ENCODE data around the gene RPS6KA3.

RPS6KA3 gene

DNA sequence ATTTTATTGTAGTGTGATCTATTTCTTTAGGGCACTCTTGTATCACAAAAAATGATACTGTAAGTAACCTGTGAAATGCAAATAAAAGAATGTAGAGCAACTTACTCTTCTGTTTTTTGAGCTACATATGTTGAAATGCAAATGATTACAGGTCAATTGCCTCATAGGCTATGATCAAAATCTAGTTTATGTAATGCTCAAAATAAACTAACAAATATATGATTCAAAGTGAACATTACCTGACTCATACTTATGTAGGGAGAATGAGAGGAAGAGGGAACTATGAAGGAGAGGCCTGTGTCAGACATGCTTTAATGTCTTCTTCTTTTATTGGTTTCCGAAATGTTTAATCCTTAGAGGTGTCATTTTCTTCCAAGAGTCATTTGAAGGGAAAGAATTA lies 5.0 kb upstream of the RPS6KA3 start:
- peaks cover 18% of the 10 kb centered on the region for H3K27me3 Mint-ChIP-seq
- H3K4me3 Mint-ChIP-seq, result no peak overlapping the region
- no peak for DNase-seq
- H3K27ac Mint-ChIP-seq, result no peak overlapping the region
- peaks cover 2% of the 10 kb centered on the region for H3K4me1 Mint-ChIP-seq (ENCODE audit: low read depth)
- H3K36me3 Mint-ChIP-seq (ENCODE audit: low read depth), result no peaks in the 10 kb centered on the region
- no peaks in the 10 kb centered on the region for H3K9me3 Mint-ChIP-seq

DNA sequence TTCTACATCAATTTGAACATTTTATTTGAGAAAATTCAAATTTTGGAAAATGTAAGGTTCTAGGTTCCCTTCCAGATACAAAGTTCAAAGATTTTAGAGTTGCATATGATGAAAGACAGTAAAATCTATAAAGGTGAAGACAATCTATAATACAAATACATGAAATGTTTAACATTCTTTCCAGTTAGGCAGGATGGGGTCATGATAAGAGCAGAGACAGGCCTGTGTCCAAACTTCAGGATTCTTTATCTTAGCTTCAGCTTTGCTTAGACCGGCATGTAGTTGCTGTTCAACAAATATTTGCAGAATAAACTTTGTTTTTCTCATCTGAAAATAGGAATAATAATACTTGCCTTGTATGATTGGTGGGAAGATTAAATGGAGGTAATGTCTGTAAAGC lies 4.5 kb upstream of the RPS6KA3 start:
- H3K9me3 Mint-ChIP-seq, result no peaks in the 10 kb centered on the region
- H3K27me3 Mint-ChIP-seq, result peaks cover 17% of the 10 kb centered on the region
- no peak for DNase-seq
- no peak overlapping the region for H3K27ac Mint-ChIP-seq
- no peaks in the 10 kb centered on the region for H3K36me3 Mint-ChIP-seq (ENCODE audit: low read depth)
- no peak overlapping the region for H3K4me3 Mint-ChIP-seq
- peaks cover 2% of the 10 kb centered on the region for H3K4me1 Mint-ChIP-seq (ENCODE audit: low read depth)

DNA sequence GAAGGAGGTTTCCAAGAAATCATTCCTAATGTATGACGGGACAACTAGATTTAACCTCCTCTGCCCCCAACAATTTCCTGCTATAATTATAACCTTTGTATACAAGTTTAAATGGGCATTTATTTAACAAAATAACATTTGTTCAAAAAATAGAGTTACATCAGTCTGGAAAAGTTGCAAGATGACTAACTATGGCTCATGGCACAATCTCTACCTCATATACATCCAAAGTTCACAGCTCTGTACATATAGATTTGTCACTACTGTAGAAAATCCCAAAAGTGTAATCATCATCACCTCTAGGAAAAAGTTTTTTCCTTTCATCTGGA lies 3.8 kb upstream of the RPS6KA3 start:
- no peak overlapping the region for H3K4me3 Mint-ChIP-seq
- no peak overlapping the region for H3K27ac Mint-ChIP-seq
- peaks cover 12% of the 10 kb centered on the region for H3K27me3 Mint-ChIP-seq
- H3K4me1 Mint-ChIP-seq (ENCODE audit: low read depth), result peaks cover 2% of the 10 kb centered on the region
- H3K36me3 Mint-ChIP-seq (ENCODE audit: low read depth), result peaks cover 4% of the 10 kb centered on the region
- no peaks in the 10 kb centered on the region for H3K9me3 Mint-ChIP-seq
- DNase-seq, result no peak

DNA sequence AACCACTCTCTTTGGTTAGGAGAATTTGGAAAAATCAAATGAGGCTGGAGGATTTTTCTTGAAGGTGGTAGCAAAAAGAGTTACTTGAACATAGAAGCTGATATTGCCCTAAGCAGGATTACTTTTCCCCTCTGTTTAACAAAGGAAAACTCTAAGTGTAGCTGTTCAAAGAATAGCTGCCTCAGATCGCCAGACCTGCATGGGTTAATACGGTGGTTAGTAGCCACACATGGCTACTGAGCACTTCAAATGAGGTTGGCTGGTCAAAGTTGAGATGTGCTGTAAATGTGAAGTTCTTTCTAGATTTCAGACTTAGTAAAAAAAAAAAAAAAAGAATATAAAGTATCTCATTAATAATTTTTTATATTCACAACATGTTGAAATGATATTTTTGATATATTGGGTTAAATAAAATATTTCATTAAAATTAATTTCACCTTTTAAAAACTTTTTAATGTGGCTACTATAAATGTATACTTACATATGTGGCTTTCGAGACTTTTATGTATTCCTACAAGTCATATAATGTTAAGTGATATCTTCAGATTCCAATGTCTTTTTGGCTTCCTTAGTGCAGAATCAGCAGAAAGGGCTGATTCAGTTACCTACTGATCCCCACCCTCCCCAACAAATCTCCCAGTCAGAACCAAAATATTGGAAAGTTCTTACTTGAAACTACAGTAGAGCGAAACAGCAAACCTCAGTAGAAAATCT lies 3.3 kb upstream of the RPS6KA3 start:
- peaks cover 15% of the 10 kb centered on the region for H3K27me3 Mint-ChIP-seq
- H3K4me3 Mint-ChIP-seq, result no peak overlapping the region
- no peaks in the 10 kb centered on the region for H3K9me3 Mint-ChIP-seq
- H3K27ac Mint-ChIP-seq, result no peak overlapping the region
- peaks cover 8% of the 10 kb centered on the region for H3K36me3 Mint-ChIP-seq (ENCODE audit: low read depth)
- peaks cover 3% of the 10 kb centered on the region for H3K4me1 Mint-ChIP-seq (ENCODE audit: low read depth)
- no peak for DNase-seq

DNA sequence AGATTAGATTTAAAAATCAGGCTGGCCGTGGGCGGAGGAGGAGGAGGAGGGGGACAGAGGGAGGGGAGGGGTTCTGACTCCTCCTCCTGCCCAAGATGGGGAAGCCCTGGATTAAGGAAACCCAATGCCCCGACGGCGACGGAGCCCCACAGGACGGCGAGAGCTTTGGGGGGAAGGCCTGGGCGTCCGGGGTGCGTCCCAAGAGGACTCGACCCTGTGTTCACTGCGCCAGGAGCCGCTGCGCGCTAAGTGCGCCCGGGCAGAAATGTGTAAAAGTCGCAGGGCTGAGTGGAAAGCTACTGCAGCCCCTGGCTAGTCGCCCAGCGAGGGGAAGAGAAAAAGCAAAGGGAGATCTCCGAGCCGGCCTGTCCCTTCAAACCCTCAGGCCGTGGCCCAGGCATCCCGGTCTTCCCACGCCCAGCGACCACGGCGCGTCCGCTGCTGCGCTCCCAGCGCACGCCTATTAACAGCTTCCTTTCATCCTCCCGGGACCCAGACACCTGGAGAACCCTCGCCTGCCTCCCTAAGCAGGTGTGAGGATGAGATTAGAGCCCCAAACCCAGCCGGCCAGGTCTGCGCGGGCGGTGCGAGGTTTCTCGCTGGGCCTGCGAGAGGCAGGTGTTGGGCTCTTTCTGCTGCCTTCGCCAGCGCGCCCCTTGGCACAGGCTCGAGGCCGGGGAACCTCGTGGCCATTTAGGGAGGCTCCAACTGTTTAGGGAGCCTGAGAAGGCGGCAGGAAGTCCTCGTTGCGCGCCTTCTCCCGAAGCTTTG lies 1.4 kb upstream of the RPS6KA3 start:
- Mint-ChIP-seq H3K9me3 (no peaks in the 10 kb centered on the region), H3K36me3 (ENCODE audit: low read depth) (peaks cover 10% of the 10 kb centered on the region), H3K4me1 (ENCODE audit: low read depth) (peaks cover 14% of the 10 kb centered on the region), H3K4me3 (peak overlapping the region; percentile 80), H3K27ac (no peak overlapping the region), H3K27me3 (peaks cover 12% of the 10 kb centered on the region)
- peak; percentile 47 for DNase-seq

DNA sequence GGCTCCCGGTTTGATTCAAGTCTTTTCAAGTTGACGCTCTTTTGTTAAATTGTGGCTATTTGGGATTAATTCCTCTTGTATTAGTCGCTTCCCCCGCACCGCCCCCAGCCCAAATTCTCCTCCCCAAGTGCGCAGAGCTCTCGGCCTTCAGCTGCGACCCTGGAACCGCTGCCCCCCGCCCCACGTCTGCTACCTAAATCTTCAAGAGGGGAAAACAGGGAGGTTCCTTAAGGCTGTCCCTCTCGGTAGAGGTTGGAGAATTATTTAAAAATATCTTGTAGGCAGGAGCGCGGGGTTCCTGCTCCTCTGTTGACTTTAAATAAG lies 860 bp upstream of the RPS6KA3 start:
- Mint-ChIP-seq H3K36me3 (ENCODE audit: low read depth) (peaks cover 10% of the 10 kb centered on the region), H3K27me3 (peaks cover 12% of the 10 kb centered on the region), H3K4me3 (peak overlapping the region; percentile 80), H3K4me1 (ENCODE audit: low read depth) (peaks cover 15% of the 10 kb centered on the region), H3K27ac (peak overlapping the region; percentile 91), H3K9me3 (no peaks in the 10 kb centered on the region)
- no peak for DNase-seq

- peak overlapping the region; percentile 97 for H3K27ac Mint-ChIP-seq
- H3K36me3 Mint-ChIP-seq (ENCODE audit: low read depth), result peaks cover 10% of the 10 kb centered on the region
- peaks cover 26% of the 10 kb centered on the region for H3K4me1 Mint-ChIP-seq (ENCODE audit: low read depth)
- peaks cover 12% of the 10 kb centered on the region for H3K27me3 Mint-ChIP-seq
- H3K9me3 Mint-ChIP-seq, result no peaks in the 10 kb centered on the region
- H3K4me3 Mint-ChIP-seq, result peak overlapping the region; percentile 85
- DNase-seq, result peak; percentile 61
These were observed 705 bp downstream of the RPS6KA3 start for GRCh38 chrX:20265726-20266681.

DNA sequence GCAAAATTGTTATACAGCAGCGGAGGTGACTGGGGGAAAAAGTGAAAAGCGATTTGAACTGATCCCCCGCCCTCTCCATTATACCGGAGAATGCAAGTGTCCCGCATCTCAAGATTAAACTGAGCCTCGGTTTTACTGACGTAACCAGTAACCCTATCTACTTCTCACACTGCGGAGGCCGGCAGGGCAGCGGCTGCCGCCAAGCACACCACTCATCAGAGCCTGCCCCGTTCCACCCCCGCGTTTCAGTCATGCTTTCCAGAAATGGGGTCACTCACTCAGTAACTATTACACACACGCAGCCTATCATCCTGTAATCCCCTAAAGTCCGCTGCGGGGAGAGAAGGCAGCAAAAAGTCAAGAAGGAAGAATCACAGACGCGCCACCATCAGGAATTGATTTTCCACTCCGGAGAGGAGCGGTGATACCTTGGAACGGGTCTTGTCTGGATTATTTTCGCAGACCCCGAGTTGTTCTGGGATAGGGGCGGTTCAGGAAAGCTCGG lies 1.4 kb downstream of the RPS6KA3 start:
- Mint-ChIP-seq H3K9me3 (no peaks in the 10 kb centered on the region), H3K4me1 (ENCODE audit: low read depth) (peaks cover 33% of the 10 kb centered on the region), H3K4me3 (peak overlapping the region; percentile 85), H3K27ac (peak overlapping the region; percentile 97), H3K27me3 (peaks cover 12% of the 10 kb centered on the region), H3K36me3 (ENCODE audit: low read depth) (peaks cover 10% of the 10 kb centered on the region)
- peak; percentile 75 for DNase-seq

DNA sequence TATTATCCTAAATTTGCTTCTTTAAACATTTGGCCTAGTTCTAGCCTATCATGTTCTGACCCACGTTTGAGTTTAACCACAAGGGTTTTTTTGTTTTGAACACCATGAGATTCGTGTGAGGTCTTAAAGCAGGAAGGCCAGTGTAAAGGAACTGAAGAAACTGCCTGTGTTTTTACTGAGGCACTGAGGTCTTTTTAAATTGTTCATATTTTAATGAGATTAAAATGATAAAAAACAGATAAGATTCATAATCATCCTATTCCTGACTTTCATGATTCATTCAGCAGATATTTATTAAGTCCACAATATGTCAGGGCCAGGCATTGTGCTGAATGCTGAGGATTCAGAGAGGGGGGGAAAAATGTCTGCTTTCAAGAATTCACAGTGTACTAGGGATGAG lies 3.2 kb downstream of the RPS6KA3 start:
- H3K9me3 Mint-ChIP-seq, result no peaks in the 10 kb centered on the region
- peak overlapping the region; percentile 85 for H3K4me3 Mint-ChIP-seq
- no peak for DNase-seq
- H3K36me3 Mint-ChIP-seq (ENCODE audit: low read depth), result peaks cover 12% of the 10 kb centered on the region
- peak overlapping the region; percentile 81 for H3K27ac Mint-ChIP-seq
- H3K4me1 Mint-ChIP-seq (ENCODE audit: low read depth), result peaks cover 47% of the 10 kb centered on the region
- peaks cover 7% of the 10 kb centered on the region for H3K27me3 Mint-ChIP-seq

GRCh38 chrX:20260885-20261284 lies 5.8 kb downstream of the RPS6KA3 start:
- peaks cover 61% of the 10 kb centered on the region for H3K4me1 Mint-ChIP-seq (ENCODE audit: low read depth)

GRCh38 chrX:20254712-20255299 lies 11.9 kb downstream of the RPS6KA3 start:
- DNase-seq, result no peak
- Mint-ChIP-seq H3K27ac (peak overlapping the region; percentile 38), H3K36me3 (ENCODE audit: low read depth) (peaks cover 33% of the 10 kb centered on the region), H3K4me3 (no peak overlapping the region), H3K4me1 (ENCODE audit: low read depth) (peaks cover 59% of the 10 kb centered on the region), H3K27me3 (peaks cover 19% of the 10 kb centered on the region), H3K9me3 (no peaks in the 10 kb centered on the region)

More at GRCh38 chrX:20260885-20261284, 5.8 kb downstream of the RPS6KA3 start:
- H3K9me3 Mint-ChIP-seq, result no peaks in the 10 kb centered on the region
- peaks cover 20% of the 10 kb centered on the region for H3K36me3 Mint-ChIP-seq (ENCODE audit: low read depth)
- peak overlapping the region; percentile 57 for H3K27ac Mint-ChIP-seq
- peaks cover 15% of the 10 kb centered on the region for H3K27me3 Mint-ChIP-seq
- no peak overlapping the region for H3K4me3 Mint-ChIP-seq
- DNase-seq, result no peak

DNA sequence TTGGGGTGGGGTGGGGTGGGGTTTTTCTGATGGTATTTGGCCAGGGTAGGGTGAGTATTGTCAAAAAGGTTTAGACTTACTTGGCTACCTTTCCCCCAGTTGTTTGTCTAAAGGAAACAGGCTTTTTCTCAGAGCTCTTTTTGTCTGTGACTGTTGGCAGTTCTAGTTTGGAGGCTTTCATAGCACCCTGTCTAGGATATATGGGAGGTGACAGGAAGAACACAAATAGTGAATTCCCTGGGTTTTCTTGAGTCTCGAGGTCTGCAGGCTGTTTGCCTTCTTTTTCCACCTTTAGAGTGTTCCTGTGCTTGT lies 13.5 kb downstream of the RPS6KA3 start:
- Mint-ChIP-seq H3K27ac (peak overlapping the region; percentile 79), H3K36me3 (ENCODE audit: low read depth) (peaks cover 28% of the 10 kb centered on the region), H3K4me1 (ENCODE audit: low read depth) (peaks cover 56% of the 10 kb centered on the region), H3K9me3 (no peaks in the 10 kb centered on the region), H3K4me3 (no peak overlapping the region), H3K27me3 (peaks cover 19% of the 10 kb centered on the region)
- no peak for DNase-seq

DNA sequence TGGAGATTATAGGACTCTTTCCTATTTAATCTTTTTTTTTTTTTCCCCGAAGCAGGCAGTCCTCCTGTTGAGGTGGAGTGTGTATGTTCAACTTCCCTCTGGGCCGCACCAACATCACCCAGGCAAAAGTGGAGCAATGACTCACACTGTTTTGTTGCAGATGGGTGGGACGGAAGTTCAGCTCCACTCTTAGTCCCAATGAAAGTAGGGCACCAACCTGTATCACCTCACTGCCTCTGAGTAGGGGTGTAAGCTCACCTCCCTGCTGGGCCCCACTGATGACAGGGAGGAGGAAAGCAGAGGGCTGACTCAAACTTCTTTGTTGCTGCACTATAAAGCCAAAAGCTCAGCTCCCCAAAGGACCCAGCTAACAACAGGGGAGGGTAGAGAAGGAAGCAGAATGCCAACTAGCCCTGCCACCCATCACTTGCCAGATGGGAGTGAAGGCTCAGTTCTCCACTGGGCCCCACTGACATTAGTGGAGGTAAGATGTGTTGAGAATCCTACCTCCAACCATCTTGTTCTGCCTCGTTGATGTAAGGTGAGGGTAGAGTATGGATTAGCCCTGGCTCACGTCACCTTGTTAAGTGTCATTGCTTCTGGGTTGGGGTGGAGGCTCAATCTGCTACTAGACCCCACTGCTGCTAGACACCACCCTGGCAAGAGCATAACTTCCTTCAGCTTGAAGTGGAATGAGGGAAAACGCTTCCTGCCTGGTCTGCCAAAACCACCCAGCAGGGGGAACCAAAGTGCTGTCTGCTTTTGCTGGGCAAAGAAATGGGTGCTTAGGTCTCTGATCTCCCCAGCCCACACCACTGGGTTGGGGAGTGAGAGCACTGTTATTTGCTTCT lies 14.1 kb downstream of the RPS6KA3 start:
- peak; percentile 83 for DNase-seq
- Mint-ChIP-seq H3K27me3 (peaks cover 16% of the 10 kb centered on the region), H3K27ac (peak overlapping the region; percentile 79), H3K9me3 (no peaks in the 10 kb centered on the region), H3K4me3 (no peak overlapping the region), H3K36me3 (ENCODE audit: low read depth) (peaks cover 28% of the 10 kb centered on the region), H3K4me1 (ENCODE audit: low read depth) (peaks cover 54% of the 10 kb centered on the region)
